ENCODE data around the gene LOXL4.

LOXL4 gene

DNA sequence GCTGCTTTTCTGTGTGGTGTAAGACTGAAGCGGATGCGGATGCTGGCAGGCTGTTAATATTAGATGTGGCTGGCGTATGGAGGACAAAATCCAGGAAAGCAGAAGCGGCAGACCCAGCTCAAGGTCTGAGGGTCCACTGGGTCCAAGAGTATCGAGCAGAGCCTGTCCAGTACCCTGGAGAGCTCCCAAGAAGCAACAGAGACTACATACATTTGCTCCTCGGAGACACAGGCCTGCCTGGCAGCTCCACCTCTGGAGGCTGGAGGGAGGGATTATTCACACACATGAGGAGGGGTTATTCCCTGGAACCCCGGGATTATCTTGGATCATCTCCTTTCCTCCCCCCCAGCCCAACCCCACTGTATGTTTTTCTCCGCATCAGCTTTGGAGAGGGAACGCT lies 31.3 kb upstream of the LOXL4 start:
- Histone ChIP-seq H3K4me2 (ENCODE audit: low read length) (no peak overlapping the region), H3K27ac (no peak overlapping the region), H3K36me3 (ENCODE audit: control insufficient read depth, insufficient read depth, low read length) (no peaks in the 10 kb centered on the region), H3K79me2 (no peaks in the 10 kb centered on the region), H3K9ac (no peak overlapping the region), H2AFZ (no peak overlapping the region), H3K4me1 (no peaks in the 10 kb centered on the region), H3K4me3 (ENCODE audit: low read depth, low read length) (no peak overlapping the region), H3K9me3 (ENCODE audit: control insufficient read depth, low read length) (no peaks in the 10 kb centered on the region), H3K27me3 (ENCODE audit: control insufficient read depth, insufficient read depth, low read length) (no peaks in the 10 kb centered on the region)
- TF ChIP-seq, protein P1, sequence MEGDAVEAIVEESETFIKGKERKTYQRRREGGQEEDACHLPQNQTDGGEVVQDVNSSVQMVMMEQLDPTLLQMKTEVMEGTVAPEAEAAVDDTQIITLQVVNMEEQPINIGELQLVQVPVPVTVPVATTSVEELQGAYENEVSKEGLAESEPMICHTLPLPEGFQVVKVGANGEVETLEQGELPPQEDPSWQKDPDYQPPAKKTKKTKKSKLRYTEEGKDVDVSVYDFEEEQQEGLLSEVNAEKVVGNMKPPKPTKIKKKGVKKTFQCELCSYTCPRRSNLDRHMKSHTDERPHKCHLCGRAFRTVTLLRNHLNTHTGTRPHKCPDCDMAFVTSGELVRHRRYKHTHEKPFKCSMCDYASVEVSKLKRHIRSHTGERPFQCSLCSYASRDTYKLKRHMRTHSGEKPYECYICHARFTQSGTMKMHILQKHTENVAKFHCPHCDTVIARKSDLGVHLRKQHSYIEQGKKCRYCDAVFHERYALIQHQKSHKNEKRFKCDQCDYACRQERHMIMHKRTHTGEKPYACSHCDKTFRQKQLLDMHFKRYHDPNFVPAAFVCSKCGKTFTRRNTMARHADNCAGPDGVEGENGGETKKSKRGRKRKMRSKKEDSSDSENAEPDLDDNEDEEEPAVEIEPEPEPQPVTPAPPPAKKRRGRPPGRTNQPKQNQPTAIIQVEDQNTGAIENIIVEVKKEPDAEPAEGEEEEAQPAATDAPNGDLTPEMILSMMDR (IDR thresholded peaks at IDR 0.05), result no peak

DNA sequence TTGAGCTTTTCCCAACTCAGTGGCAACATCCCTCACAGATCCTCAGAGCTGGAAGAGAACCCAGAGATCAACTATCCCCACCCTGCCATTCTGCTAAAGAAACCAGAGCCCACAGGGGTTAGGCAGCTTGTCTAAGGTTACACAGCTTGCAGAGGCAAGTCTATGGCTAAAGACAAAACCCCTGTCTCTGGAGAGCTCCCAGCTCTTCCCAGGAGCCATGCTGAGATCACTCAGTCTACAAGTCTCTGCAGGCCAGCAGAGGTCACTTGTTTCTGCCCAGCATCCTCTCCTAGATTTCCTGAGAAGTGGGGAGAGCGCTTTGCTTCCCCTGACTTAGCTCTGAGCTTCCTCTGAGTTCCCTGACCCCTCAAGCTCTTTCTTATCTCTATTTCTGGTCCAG lies 28.5 kb upstream of the LOXL4 start:
- no peak overlapping the region for H3K4me3 ChIP-seq (ENCODE audit: low read depth, low read length)
- no peak overlapping the region for H3K4me2 ChIP-seq (ENCODE audit: low read length)
- H3K4me1 ChIP-seq, result no peaks in the 10 kb centered on the region
- TF ChIP-seq, protein P1 (IDR thresholded peaks at IDR 0.05), result no peak
- H3K27me3 ChIP-seq (ENCODE audit: control insufficient read depth, insufficient read depth, low read length), result no peaks in the 10 kb centered on the region
- no peaks in the 10 kb centered on the region for H3K9me3 ChIP-seq (ENCODE audit: control insufficient read depth, low read length)
- H3K27ac ChIP-seq, result no peak overlapping the region
- H2AFZ ChIP-seq, result no peak overlapping the region
- no peak overlapping the region for H3K9ac ChIP-seq
- no peaks in the 10 kb centered on the region for H3K79me2 ChIP-seq
- H3K36me3 ChIP-seq (ENCODE audit: control insufficient read depth, insufficient read depth, low read length), result no peaks in the 10 kb centered on the region

DNA sequence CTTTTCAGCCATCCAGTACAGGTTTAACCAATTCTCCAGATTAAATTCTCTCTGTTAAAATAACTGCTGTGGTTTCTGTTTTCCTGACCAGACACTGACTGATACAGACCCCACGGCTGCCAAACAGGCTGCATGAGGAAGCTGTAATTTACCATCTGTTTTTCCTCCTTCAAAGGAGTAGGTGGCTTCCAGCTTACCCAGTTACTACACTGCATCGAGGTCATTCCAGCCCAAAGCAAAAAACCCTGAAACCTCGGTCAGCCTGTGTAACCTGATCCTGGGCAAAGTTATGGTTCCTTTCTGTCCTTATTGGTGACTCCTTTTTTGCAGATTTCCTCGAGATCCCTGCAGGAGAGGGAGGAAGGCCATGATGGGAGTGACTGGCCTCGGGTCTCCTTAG lies 27.9 kb upstream of the LOXL4 start:
- Histone ChIP-seq H3K4me2 (ENCODE audit: low read length) (no peak overlapping the region), H3K4me3 (ENCODE audit: low read depth, low read length) (no peak overlapping the region), H3K27ac (no peak overlapping the region), H3K4me1 (no peaks in the 10 kb centered on the region), H3K9me3 (ENCODE audit: control insufficient read depth, low read length) (no peaks in the 10 kb centered on the region), H3K27me3 (ENCODE audit: control insufficient read depth, insufficient read depth, low read length) (no peaks in the 10 kb centered on the region), H3K36me3 (ENCODE audit: control insufficient read depth, insufficient read depth, low read length) (no peaks in the 10 kb centered on the region), H3K9ac (no peak overlapping the region), H3K79me2 (no peaks in the 10 kb centered on the region), H2AFZ (peak overlapping the region; percentile 20)
- TF ChIP-seq, protein P1 (IDR thresholded peaks at IDR 0.05), result no peak

DNA sequence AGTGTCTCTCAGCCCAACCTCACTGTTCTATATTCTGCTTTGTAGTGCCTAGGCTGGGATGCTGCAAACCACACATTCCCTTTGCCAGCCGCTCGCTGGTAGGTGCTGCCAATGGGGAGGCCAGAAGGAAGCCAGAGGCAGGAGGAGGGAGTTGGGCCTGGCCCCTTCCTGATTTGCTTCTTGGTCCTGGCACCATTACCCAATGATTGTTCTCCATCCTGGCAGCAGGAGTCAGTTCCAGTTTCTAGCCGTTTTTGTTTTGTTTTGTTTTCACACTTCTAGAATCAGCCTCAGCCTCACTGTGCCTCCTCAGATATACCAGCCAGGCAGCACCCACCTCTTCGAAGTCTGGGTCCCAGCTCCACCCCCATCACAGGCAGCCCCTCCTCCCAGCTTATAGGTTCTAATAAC lies 27.4 kb upstream of the LOXL4 start:
- no peaks in the 10 kb centered on the region for H3K4me1 ChIP-seq
- no peaks in the 10 kb centered on the region for H3K79me2 ChIP-seq
- H3K36me3 ChIP-seq (ENCODE audit: control insufficient read depth, insufficient read depth, low read length), result no peaks in the 10 kb centered on the region
- H3K27me3 ChIP-seq (ENCODE audit: control insufficient read depth, insufficient read depth, low read length), result no peaks in the 10 kb centered on the region
- H3K9ac ChIP-seq, result no peak overlapping the region
- no peaks in the 10 kb centered on the region for H3K9me3 ChIP-seq (ENCODE audit: control insufficient read depth, low read length)
- no peak overlapping the region for H3K4me3 ChIP-seq (ENCODE audit: low read depth, low read length)
- H3K27ac ChIP-seq, result no peak overlapping the region
- H3K4me2 ChIP-seq (ENCODE audit: low read length), result no peak overlapping the region
- TF ChIP-seq, protein P1 (IDR thresholded peaks at IDR 0.05), result no peak
- H2AFZ ChIP-seq, result no peak overlapping the region

DNA sequence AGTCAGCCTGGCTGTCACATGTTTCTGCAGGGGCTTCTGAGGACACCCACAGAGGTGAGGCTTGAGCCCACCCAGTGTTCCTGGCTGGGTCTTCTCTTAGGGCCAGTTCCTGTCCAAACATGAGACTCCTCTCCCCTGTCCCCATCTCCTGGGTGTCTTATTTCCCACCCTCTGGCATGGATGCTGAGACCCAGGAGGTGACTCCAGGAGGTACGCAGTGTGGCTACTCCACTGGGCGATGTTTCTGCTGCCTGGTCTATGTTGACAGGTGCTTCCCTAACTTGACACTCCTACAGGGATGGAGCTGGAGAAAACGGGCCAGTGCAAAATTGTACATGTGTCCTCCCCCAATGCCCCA lies 26.3 kb upstream of the LOXL4 start:
- H3K9ac ChIP-seq, result no peak overlapping the region
- H2AFZ ChIP-seq, result no peak overlapping the region
- H3K9me3 ChIP-seq (ENCODE audit: control insufficient read depth, low read length), result no peaks in the 10 kb centered on the region
- no peaks in the 10 kb centered on the region for H3K79me2 ChIP-seq
- H3K4me1 ChIP-seq, result no peaks in the 10 kb centered on the region
- no peak overlapping the region for H3K4me2 ChIP-seq (ENCODE audit: low read length)
- H3K27ac ChIP-seq, result no peak overlapping the region
- no peaks in the 10 kb centered on the region for H3K27me3 ChIP-seq (ENCODE audit: control insufficient read depth, insufficient read depth, low read length)
- no peak overlapping the region for H3K4me3 ChIP-seq (ENCODE audit: low read depth, low read length)
- TF ChIP-seq, protein P1 (IDR thresholded peaks at IDR 0.05), result no peak
- H3K36me3 ChIP-seq (ENCODE audit: control insufficient read depth, insufficient read depth, low read length), result no peaks in the 10 kb centered on the region

All from parathyroid adenoma (tissue), 2 donors.